HG03175 (cell line): ENCODE results near the gene PACSIN1.
"Not testable (repeated sequence)": the region's sequence is repeated elsewhere in the genome, so short reads cannot be mapped to it uniquely, and the experiment has no call there.

ENCODE experiments used
- ATAC-seq: cut with Tn5 transposase; IDR thresholded peaks from one replicate; pipeline ENCODE4 v1.9.1; 2021; ENCODE audit warnings: mild to moderate bottlenecking, moderate library complexity; ENCODE audit not compliant: unreplicated experiment

PACSIN1 gene

DNA sequence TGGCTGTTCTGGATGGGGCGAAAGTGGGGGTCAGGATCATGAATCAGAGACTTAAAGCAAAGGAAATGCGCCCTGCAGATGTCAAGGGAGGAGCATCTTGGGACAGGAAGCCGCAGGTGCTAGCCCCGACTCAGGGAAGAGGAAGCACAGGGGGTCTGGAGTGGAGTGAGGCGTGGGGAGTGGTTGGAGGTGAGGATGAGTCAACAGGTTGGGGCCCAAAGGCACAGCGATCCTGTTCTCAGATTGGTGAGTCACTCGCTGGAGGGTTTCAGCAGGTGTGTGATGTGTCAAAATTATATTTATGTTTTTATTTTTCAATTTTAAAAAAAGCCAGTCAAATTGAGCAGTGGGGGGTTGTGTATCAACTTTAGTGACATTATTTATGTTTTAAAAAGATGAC, 19.0 kb downstream of the PACSIN1 start:
- no peak for ATAC-seq

DNA sequence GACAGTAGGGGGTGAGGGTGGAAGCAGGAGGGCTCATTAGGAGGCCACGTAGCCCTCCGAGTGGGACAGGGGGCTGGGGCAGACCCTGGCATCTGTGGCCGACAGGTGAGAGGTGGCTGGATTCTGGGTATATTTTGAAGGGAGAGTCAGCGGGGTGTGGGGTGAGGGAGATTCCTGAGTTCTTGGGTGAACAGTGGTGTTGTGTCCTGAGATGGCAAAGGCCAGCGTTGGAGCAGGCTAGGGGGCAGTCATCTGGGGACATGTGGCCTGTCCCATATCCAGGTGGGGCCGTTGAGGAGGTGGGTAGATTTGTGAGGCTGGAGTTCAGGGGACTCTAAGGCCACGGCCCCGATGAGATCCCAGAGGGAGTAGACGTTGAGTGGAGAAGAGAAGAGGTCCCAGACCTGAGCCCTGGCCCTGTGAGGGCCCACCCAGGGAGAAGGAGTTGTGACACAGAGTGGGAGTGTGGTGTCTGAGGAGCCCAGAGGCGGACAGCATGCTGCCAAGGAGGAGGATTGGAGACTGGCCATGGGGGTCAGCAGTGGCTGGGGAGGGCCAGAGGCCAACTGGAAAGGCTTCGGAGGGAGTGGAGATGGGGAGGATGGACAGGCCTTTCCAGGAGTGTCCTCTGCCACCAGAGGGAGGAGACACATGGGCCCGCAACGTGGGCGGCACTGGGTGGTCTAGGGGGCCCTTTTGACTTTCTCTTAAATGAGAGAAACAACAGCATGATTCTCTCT, 19.6 kb downstream of the PACSIN1 start:
- ATAC-seq = no peak

DNA sequence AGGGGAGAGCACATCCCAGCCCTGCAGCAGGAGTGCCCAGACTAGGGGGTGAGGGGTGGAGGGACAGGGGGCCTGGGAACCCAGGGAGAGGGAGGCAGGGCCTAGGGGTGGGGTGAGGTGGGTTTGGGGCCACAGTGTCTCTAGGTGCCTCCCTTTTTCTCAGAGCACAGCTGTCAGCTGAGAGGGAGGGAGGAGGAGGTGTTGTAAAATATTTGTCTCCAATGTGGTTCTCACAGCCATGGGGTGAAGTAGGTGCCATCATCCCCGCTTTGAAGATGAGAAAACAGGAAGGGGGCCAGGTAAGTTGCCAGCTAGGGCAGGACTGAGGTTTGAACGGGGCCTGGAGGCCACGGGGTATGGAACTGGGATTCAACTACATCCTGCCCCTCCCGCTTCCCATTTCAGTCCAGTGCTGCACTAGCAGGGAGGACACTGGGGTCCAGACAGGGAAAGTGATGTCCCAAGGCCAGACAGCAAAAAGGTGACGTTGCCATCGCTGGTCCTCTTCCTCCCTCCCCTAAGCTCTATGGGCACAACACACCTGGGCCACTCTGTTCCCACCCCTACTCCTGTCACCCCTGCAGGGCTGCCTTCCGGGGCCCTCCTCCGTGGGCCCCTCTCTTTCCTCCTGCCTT, 20.3 kb downstream of the PACSIN1 start:
- no peak for ATAC-seq

DNA sequence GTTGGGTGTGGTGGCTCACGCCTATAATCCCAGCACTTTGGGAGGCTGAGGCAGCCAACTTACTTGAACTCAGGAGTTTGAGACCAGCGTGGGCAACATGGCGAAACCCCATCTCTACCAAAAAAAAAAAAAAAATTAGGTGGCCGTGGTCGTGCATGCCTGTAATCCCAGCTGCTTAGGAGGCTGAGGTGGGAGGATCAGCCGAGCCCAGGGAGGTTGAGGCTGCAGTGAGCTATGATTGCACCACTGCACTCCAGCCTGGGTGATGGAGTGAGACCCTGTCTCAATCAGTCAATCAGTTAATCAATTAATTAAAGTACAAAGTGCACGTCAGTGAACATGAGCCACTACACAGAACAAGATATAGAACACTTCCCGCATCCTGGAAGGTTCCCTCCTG, 21.0 kb downstream of the PACSIN1 start:
- not testable (repeated sequence) for ATAC-seq

DNA sequence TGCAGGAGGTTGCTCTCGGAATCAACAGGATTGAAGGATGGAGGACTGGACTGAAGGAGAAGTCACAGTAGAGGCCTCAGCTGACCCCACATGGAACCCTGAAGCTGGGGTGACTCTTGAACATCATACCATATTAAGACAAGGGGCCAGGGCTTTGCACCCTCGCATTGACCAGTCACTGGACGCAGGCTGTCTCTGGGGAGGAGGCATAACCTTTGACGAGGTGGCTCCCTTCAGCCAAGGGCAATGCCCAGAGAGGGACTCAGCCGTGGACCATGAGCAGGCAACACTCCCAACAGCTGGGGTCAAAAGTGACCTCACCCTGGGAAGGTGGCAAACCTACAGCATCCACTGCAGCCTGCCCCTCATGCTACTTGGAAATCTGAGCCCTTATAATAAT, 21.7 kb downstream of the PACSIN1 start:
- ATAC-seq = no peak

DNA sequence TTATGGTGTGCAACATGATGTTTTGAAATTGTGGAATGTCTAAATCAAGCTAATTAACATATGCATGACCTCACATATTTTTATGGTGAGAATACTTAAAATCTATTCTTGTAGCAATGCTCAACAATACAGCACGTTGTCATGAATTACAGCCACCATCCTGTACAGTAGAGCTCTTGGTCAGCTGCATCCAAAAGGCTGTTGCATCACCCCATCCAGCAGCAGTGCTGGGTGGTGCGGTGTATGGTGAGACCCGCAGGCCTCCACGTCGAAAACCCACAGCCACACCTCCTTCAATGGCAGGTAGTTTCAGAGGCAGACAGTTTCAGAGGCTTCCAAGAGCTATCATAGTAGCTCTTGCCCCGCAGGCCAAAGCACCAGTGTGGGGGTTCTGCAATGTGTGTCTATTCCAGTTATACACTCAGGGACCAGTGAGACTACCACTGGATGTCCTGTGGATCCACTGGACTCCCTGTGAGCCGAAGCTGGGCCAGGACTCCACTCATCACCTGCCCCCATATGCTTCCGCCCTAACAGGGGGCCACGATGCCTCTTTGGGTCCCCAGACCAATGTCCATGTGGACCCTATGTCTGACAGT, 23.4 kb downstream of the PACSIN1 start:
- ATAC-seq = no peak

DNA sequence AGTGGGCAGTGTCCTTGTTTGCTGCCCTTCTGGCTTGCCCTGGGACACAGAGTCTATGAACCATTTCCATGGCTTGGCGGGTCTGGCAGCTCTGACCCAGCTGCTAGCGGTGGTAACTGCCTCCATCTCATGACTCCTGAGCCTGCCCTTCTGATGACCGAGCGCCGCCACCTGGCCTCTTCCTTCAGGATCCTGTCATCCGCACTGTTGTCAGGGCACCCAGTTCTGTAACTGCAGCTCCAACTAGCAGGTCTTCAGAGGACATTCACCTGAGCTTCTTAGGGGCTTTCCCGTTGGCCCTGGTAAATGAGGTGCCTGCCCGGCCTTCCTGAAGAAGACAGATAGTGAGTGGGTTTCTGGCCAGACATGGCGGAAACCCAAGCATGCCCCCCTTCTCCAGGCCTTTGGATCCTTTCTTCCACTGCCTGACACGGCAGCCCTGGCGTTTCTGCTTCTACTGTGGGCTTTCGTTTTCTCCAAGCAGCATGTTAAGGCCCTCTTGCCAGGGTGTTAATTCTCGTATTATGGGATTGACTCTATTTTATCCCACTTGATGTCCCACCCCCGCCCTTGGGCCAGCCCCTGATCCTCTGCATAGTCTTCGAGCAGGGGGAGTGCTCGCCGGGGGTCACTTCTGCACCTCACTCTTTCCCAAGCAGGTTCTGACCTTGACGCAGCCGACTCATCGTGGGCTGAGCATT, 24.7 kb downstream of the PACSIN1 start:
- ATAC-seq = no peak

DNA sequence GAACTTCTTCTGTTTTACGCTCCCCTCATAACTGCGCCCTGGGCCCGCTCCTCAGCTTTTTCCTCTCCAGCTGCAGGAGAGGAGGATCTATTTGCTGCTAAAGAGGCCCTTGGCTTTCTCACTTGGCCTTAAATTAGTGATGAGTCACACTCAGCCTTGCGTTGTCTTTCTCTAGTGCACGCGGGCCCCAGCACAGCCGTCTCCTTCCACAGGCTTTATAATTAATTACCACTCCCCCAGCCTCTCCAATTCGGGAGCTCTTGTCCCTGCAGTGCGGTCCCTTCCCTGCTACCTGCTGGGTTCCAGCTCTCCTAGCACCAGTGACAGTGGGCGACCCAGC, 25.2 kb downstream of the PACSIN1 start:
- no peak for ATAC-seq

DNA sequence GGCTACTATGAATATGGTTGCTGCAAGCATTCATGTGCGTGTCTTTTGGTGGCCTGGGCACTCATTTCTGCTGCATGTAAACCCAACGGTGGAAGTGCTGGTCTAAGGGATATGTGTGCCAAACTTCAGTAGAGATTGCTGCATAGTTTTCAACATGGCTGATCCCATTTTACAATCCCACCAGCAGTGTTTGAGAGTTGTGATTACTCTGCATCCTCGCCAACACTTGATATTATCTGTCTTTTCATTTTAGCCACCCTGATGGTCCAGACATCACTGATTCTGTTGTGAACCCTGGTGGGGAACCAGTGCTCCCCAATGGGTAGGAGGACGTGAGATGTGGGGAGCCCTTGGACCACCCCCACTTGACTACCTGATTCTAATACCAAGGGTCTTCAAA, 27.5 kb downstream of the PACSIN1 start:
- ATAC-seq = no peak

DNA sequence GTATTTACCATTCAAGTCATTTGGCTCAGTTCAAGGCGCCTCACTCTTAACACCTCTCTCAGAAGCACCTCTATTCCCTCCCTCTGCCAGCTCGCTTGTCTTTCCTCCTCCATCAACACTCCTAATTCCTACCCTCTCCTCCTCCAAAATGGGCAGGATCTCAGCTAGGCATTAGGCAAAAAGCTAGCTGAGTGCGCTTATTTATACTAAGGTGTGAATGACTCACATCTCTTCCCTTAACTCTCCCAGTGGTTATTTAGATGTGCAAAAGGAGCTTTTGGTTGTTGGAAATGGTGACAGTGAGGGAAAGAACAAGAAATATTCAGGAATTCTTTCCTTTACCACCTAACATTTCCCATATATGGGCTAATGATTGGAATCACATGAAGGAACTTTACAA, 29.1 kb downstream of the PACSIN1 start:
- no peak for ATAC-seq

DNA sequence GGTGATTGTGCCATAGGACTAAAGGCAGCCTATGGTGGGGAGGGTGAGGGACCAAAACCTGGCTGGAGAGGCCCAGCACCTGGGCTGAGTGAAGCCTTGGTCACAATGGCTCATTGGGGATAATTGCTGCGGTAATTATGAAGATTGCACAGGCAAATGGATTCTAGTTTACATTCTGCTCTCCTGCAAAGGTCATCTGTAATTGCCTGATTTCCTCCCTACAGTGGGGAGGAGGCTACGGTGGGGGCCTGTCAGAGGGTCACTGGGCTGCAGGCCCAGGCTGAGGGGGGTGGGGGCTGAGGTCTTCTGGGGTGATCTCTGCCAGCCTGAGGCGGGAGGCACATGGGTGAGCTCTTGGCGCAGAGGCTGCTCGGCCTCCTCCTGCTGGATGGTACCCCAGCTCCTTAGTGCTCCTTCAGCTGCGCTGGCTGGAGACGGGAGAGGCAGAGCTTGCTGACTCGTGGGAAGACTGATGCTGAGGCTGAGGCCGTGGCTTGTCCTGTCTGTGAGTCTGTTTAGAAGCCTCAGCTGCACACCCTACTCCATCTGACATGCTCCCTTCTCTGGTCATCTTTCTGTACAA, 30.3 kb downstream of the PACSIN1 start:
- ATAC-seq = no peak

DNA sequence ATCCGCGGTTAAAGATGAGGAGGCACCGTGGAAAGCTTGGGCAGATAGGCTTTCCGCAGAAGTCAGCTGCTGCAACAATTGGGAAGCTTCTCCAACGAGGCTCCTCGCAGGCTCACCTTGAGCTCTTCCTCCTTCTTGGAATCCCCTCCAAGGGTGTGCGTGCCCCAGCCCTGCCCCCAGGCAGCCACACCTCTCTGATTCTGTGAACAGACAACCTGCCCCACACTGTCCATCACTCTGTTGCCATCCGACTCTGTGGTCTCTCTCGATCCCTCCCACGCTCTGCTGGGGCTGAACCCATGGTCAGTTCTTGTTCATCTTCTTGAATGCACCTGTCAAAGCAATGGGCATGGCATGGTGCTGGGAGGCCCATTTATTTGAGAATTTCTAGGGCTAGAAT, 31.5 kb downstream of the PACSIN1 start:
- no peak for ATAC-seq

DNA sequence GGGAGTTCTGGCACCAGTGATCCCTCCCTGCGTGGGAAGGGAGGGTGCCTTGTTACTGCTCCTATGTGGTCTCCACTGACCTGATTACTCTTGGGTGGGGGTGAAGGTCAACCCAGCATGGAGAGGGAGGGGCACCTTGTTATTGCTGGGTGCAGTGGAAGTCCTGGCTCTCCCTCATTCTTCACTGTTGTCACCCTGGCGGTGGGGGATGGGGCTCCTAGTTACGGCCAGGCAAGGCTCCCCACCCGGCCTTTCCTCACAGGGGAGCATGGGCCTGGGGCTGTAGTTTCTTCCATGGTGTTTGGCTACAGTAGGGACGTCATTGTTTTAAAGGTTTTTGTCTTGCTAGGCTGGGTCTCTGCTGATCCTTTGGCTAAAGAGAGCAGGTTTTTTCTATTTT, 40.8 kb downstream of the PACSIN1 start:
- ATAC-seq = no peak

DNA sequence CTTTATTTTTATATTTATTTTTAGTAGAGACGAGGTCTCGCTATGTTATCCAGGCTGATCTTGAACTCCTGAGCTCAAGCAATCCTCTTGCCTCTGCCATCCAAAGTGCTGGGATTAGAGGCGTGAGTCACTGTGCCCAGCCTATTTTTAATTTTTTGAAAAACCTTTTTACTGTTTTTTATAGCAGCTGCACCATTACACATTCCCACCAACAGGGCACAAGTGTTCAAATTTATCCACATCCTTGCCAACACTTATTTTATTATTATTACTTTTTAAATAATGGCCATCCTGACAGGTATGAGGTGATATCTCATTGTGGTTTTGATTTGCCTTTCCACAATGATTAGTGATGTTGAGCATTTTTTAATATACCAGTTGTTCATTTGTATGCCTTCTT, 42.5 kb downstream of the PACSIN1 start:
- ATAC-seq = no peak

DNA sequence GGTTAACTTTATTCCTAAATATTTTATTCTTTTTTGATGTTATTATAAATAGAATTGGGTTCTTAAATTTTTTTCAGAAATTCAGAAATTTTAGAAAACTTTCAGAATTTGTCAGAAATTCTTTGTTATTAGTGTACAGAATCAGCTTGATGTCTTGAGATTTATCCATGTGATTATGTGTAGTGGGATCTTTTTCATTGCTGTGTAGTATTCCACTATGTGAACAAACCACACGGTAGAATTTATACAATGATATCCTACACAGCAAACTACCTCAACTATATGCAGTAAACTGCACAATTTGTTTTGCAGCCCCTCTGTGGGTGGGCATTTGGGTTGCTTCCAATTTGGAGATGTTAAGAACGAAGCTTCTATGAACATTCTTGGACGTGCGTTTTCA, 43.9 kb downstream of the PACSIN1 start:
- no peak for ATAC-seq

DNA sequence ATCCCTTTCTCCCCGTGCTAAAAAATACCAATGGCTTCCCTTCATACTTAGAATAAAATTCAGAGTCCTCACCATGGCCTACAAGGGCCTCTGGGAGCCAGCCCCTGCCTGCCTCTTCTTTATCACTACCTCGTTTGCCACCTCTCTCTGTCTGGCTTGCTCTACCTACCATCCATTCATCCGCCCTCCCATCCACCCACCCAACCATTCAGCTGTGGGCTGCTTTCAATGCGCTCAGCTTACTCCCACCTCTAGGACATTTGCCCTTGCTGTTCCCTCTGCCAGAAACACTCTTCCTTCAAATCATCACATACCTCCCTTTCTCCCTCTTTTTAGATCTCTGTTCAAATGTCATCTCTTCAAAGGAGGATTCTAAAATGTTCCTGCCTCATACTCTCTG, 44.4 kb downstream of the PACSIN1 start:
- no peak for ATAC-seq

DNA sequence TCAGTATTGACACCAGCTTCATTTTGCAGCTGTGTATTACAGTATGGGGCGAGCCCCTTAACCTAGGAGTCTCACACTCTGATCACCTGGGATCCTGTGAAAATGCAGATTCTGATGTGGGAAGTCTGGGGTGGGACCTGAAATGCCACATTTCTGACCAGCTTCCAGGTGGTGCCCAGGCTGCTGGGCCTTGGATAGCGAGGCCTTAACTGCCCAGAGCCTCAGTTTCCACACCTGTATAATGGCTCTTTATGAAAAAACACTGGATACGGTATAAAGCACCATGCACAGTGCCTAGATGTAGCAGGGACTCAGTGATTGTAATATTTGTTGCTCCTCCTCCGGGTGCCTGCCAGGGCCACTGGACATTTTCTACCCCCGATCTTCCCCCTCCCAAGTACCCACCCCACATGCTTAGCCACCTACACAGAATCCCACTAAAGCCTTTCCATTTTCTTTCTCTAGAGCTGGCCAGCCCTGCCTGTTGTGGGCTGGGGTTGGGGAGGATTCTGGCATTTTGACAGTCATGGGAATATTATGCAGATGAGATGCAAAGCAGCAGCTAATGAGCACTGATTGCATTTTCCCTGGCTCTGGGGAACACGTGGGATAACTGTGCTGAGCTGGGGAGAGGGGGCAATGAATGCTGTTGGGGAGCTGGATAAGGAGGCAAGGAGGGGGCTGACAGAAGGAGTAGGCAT, 45.5 kb downstream of the PACSIN1 start:
- ATAC-seq = no peak

DNA sequence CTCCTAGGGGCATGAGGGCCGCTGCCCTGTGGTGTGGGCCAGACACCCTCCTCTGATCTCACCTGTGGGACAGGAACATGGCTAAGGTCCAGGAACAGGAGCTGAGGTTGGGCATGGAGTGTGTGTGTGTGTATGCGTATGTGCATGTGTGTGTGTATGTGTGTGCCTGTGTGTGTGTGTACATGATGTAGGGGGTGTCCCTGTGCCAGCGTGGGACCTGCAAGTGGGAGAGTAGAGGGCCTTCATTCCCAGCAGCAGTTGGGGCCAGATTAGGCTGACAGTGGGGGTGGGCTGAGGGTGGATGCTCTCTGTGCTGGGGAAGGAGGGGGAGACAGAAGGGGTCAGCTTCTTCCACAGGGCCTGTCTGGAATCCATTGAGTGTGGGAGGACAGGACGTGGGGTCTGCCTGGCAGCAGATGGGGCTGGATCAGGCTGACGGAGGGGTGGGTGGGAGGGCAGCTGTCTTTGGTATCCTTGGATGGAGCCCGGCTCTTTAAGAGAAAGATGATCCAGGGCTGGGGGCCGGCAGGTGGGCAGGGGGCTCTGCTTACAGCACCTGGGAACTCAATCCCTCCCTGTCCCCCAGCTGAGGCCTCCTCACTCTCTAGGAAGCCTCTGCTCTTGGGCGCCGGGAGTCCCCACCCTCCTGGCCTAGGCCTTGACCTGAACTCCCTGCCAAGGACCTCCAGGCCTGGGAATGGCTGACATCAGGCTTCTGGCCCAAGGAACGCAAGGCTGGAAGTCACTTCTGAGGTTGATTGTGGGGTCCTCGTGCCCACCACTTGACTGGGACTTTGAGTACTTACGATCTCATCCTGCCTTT, 46.2 kb downstream of the PACSIN1 start:
- no peak for ATAC-seq

DNA sequence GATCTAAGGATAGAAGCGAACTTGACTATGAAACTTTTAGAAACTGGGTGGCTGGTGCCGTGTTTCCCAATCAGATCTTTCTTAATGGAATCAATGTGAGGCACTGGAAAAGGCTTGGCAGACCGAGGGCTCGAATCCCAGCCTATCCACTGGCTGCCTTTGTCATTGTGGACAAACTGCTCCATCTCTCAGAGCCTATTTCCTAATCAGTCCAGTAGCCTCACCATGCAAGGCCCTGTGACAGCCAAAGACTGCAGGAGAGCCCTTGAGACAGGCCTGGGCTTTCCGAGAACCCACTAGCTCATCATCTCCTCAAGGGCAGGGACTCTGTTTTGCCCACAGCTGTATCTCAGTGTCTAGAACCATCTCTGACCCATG, 46.9 kb downstream of the PACSIN1 start:
- ATAC-seq = no peak

DNA sequence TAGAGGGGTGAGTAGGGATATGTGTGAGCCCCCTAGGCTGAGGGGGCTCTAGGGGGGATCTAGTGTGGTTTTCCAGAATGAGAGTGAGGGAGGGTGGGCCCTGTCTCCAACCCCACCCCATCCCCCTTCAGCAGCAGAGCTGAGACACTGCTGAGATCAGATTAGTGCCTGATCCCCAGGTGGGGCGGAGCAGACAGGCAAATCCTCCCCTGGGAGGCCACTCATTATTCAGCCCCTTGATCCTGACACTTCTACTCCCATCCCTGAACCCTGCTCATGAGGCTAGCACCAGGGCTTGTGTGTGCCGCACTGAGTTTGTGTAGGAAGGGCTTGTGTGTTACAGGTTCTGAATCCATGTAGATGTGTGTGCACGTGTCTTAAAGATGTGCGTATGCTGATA, 47.8 kb downstream of the PACSIN1 start:
- no peak for ATAC-seq
